ENCODE results near the gene MEDAG. TPM values are rescaled to one million over a fixed set of nuclear protein-coding genes. Genes with fewer than 3 reads are reported as not detected.

MEDAG gene
- total and polyA plus RNA-seq, 2 experiments from 2014 or later, result 0.06 TPM; not detected in 1

DNA sequence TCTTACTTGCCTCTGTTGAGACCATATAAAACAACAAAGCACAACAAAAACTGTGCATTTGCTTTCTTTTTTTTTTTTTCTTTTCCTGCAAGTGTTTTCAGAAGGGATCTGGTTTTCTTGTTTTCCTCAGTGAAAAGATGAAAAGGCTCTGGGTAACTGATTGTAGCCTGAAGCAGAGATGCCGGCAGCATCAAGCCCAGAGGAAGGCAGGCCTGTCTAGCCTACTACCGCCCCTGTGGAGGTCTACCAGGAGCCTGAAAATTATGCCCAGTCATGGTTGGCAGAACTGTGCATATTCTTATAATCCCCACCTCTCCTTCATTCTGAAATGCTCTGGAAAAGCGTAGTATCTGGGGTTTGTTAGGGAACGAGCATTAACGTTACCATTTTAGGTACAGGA lies 32.6 kb upstream of the MEDAG start:
- H3K4me3 ChIP-seq, result no peak overlapping the region
- H3K27ac ChIP-seq, result no peak overlapping the region
- no peak for DNase-seq (ENCODE audit: low read depth in 1 of 2, low spot score in 1 of 2)
- H3K9me3 ChIP-seq (ENCODE audit: low read depth), result no peaks in the 10 kb centered on the region
- peaks cover 6% of the 10 kb centered on the region for H3K4me1 ChIP-seq (ENCODE audit: low read depth)
- no peaks in the 10 kb centered on the region for H3K27me3 ChIP-seq
- no peaks in the 10 kb centered on the region for H3K36me3 ChIP-seq
- TF ChIP-seq, protein P1, sequence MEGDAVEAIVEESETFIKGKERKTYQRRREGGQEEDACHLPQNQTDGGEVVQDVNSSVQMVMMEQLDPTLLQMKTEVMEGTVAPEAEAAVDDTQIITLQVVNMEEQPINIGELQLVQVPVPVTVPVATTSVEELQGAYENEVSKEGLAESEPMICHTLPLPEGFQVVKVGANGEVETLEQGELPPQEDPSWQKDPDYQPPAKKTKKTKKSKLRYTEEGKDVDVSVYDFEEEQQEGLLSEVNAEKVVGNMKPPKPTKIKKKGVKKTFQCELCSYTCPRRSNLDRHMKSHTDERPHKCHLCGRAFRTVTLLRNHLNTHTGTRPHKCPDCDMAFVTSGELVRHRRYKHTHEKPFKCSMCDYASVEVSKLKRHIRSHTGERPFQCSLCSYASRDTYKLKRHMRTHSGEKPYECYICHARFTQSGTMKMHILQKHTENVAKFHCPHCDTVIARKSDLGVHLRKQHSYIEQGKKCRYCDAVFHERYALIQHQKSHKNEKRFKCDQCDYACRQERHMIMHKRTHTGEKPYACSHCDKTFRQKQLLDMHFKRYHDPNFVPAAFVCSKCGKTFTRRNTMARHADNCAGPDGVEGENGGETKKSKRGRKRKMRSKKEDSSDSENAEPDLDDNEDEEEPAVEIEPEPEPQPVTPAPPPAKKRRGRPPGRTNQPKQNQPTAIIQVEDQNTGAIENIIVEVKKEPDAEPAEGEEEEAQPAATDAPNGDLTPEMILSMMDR (IDR thresholded peaks at IDR 0.05; ENCODE audit: low read depth, low read length), result no peak

DNA sequence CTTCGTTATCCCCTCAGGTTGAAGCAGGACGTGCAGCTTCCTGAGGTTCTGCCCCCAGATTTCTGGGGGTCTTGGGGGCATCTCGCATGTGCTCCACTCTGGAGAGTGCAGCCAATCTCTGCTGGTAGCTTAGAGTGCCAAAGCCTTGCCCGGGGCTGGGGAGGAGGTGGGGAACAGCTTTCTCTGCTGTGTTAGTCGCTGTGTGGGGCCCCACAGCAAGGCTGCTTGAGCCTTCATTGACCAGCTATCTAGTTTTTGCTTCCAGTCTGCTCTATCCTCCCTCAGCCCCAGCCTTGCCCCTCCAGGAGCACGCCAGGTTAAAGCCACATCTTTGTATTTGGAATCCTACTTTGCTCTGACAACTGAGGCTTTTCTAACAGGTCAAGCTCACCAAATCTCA lies 32.0 kb upstream of the MEDAG start:
- no peaks in the 10 kb centered on the region for H3K9me3 ChIP-seq (ENCODE audit: low read depth)
- H3K27ac ChIP-seq, result no peak overlapping the region
- DNase-seq (ENCODE audit: low read depth in 1 of 2, low spot score in 1 of 2), result no peak
- no peak overlapping the region for H3K4me3 ChIP-seq
- TF ChIP-seq, protein P1 (IDR thresholded peaks at IDR 0.05; ENCODE audit: low read depth, low read length), result no peak
- peaks cover 6% of the 10 kb centered on the region for H3K4me1 ChIP-seq (ENCODE audit: low read depth)
- no peaks in the 10 kb centered on the region for H3K27me3 ChIP-seq
- no peaks in the 10 kb centered on the region for H3K36me3 ChIP-seq

DNA sequence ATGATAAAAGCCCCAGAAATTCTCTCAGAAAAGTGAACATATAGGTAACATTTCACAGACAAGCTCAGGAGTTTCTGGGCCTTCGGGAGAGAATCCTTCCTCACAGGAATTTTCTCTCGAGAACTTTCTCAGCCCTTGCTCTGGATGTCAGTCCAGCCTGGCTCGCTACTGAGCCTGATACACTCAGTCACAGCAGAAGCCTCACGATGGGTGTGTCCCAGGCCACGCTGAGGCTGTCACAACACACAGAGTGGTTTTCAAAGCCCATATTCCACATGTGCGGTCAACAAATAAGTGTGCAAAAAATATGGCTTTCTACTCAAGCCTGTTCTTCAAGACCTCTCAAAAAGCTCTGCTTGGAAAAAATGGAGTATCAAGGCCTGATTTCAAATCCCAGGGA lies 31.5 kb upstream of the MEDAG start:
- no peaks in the 10 kb centered on the region for H3K9me3 ChIP-seq (ENCODE audit: low read depth)
- TF ChIP-seq, protein P1 (IDR thresholded peaks at IDR 0.05; ENCODE audit: low read depth, low read length), result no peak
- H3K27me3 ChIP-seq, result no peaks in the 10 kb centered on the region
- peaks cover 3% of the 10 kb centered on the region for H3K4me1 ChIP-seq (ENCODE audit: low read depth)
- no peak overlapping the region for H3K4me3 ChIP-seq
- H3K36me3 ChIP-seq, result no peaks in the 10 kb centered on the region
- no peak overlapping the region for H3K27ac ChIP-seq
- no peak for DNase-seq (ENCODE audit: low read depth in 1 of 2, low spot score in 1 of 2)

DNA sequence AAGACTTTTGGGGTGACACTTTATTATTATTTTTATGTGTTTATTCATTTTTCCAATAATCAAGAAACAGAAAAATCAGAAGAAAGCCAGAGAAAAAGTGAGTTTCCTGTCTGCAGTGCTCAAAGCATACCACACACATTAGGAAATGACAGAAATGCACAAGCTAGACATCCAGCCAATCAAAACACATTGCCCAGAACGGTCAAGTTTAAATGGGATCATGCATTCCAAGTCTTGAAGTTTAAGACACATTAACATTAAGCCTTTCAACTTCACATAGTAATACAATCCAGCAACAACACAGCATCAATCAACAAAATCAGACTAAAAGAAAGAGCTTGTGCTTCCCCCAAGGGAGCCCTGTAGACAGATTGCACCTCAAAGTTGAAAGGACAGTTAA lies 28.7 kb upstream of the MEDAG start:
- H3K36me3 ChIP-seq, result no peaks in the 10 kb centered on the region
- no peak overlapping the region for H3K4me3 ChIP-seq
- DNase-seq (ENCODE audit: low read depth in 1 of 2, low spot score in 1 of 2), result peak in 1 of 2 donors; percentile 64
- no peaks in the 10 kb centered on the region for H3K9me3 ChIP-seq (ENCODE audit: low read depth)
- H3K27me3 ChIP-seq, result no peaks in the 10 kb centered on the region
- no peaks in the 10 kb centered on the region for H3K4me1 ChIP-seq (ENCODE audit: low read depth)
- H3K27ac ChIP-seq, result no peak overlapping the region
- TF ChIP-seq, protein P1 (IDR thresholded peaks at IDR 0.05; ENCODE audit: low read depth, low read length), result no peak

DNA sequence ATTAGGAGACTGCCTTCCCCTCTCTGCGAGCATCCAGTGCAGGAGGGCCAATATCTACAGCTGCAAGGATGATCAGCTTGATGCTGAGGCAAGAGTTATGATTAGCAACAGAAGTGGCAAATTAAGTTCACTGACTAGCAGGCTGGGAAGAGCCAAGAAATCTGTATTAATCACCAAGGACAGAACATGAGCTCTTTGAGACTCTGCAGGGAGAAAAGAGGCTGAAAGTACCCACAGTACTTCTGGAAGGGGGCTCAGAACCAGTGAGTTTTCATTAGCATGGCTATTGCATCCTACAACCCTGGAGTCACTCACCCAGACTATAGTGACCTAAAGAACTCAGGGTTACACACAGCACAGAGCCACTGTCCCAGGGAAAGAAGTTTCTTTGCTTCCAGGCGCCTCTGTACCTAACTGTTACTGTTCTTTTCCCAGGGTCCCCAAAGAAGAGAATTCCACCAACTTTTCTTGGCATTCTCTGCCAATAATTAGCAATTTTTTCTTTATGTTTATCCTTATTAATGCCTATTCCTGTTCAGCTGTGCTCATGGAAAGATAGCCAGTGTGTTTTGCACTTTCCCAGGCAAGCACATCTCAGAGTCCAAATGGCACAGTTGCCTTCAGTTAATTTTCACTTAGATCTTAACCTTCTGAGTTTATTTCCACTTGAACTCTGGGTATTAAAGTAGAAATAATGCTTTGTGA lies 25.8 kb upstream of the MEDAG start:
- no peaks in the 10 kb centered on the region for H3K9me3 ChIP-seq (ENCODE audit: low read depth)
- DNase-seq (ENCODE audit: low read depth in 1 of 2, low spot score in 1 of 2), result no peak
- H3K27ac ChIP-seq, result no peak overlapping the region
- TF ChIP-seq, protein P1 (IDR thresholded peaks at IDR 0.05; ENCODE audit: low read depth, low read length), result no peak
- H3K4me1 ChIP-seq (ENCODE audit: low read depth), result no peaks in the 10 kb centered on the region
- no peaks in the 10 kb centered on the region for H3K27me3 ChIP-seq
- H3K36me3 ChIP-seq, result no peaks in the 10 kb centered on the region
- H3K4me3 ChIP-seq, result no peak overlapping the region
